Measurements from ENCODE around the gene LDLRAD4.
"Not testable (repeated sequence)": the region's sequence is repeated elsewhere in the genome, so short reads cannot be mapped to it uniquely, and the experiment has no call there.

LDLRAD4 gene

GRCh38 chr18:13313006-13313686 is 94.6 kb downstream of the LDLRAD4 start:
- peak; percentile 26 for DNase-seq

DNA sequence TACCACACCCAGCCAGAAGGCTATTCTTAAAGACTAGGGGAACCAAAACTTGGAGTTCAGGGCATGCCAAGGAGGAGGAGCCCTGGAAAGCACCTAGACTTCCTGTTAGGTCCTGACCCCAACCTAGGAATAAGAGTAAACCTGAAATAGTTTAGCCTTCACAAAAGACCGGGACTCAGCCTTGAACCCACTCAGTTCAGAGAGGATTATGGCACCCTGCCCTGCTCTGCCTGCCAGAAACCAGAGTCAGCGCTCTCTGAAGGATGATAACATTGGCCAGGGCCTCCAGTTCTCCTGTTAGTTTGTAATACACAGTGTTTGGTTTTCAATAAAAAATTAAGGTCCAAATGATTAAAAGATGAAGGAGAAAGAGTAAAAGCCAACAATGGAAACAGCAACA is 96.4 kb downstream of the LDLRAD4 start:
- DNase-seq = no peak

GRCh38 chr18:13316063-13316462 is 97.5 kb downstream of the LDLRAD4 start:
- no peak for DNase-seq

DNA sequence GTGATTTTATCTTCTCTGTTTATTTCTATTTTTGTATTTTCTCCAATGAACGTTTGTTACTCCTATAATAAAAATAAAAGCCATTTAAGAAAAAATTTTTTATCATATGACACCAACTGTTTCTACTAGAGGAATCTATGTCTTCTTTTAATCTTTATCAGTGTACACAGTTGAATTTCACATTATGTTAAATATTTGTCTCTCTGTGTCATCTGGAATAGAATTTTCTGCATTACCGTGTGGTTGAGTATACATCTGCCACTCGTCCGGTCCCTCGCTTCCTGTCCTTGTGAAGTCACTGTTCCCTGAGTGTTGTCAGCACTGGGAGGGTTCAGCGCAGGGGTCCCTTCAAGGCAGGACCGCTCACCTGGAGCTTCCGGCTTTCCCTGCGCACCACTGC is 99.2 kb downstream of the LDLRAD4 start:
- DNase-seq = no peak

- DNase-seq = no peak
Measured at GRCh38 chr18:13318731-13319501, 100.4 kb downstream of the LDLRAD4 start.

- no peak for DNase-seq
Measured at GRCh38 chr18:13319629-13320028, 101.1 kb downstream of the LDLRAD4 start.

GRCh38 chr18:13320096-13320495 is 101.5 kb downstream of the LDLRAD4 start:
- no peak for DNase-seq

DNA sequence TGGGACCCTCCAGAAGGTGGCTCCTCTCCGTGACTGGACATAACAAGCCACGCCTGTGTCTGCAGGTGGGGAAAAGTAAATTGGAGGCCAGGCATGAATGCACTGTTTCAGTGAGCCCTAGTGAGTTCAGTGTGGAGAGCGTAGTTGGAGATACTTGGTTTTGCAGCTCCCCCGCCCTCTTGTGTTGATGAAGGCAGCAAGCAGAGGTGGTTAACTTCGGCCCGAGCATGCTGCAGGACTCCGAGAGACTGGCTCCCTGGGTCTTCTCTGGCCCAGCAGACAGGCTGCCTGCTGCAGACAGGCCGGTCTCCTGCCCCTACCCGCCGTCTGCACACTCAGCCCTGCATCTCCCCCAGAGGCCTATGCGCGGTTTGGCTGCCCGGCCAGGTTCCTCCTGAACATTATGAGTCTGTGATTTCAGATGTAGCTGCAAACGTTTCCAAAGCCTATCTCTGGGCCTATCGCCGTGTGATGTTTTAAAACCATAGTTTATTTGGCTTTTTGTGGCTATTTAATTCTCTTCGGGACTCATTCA is 102.4 kb downstream of the LDLRAD4 start:
- DNase-seq = no peak

DNA sequence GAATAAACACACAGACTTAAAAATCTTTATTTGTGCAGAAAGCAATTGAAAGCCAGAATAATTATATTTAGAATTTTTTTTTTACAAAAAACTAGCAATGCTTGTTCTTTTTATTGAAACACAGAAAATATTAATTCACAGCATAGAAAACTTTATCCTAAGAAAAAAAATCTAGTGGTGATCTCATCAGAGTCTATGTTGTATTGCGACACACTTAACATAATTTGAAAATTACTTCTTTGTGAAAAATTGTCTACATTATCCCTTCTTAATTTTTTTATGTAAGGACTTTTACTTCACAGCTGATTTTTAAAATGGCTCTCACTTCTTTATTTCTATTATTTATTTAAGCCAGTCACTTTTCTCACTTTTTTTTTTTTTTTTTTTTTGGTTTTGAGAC is 103.4 kb downstream of the LDLRAD4 start:
- DNase-seq = no peak

DNA sequence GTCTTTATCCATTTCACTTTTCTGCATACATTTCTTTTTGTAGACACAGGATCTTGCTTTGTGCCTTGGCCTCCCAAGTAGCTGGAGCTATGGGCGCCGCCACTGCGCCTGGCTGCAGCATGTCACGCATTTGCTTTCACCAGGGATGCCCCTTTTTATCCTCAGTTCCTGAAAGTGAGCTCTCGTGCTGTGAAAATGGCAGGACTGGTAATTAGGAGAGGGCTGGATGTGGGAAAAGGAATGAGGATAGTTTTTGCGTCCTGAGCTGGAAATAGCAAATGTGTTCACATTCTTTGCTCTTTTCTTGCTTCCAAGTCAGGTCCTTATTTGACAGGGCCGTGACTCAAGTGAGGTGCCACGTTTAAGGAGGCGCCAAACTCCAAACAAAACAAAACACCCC is 104.6 kb downstream of the LDLRAD4 start:
- DNase-seq = no peak

DNA sequence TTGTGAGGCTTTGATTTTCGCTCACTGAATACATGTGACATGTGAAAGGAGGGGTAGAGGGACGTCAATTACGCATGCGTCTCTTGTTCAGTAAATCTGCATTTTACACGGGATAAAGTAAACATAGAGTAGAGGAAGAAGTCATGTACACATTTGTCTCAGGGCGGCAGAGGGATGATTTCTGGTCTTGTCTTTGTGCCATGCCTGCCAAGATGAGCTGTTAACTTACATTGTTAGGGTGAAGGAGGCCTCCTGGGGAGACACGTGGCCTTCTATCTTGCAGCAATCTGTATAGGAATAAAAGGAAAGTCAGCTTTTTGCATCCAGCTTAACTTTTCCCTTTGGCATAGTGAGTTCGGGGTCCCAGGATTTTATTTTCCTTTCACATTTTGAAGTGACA is 106.3 kb downstream of the LDLRAD4 start:
- DNase-seq = no peak

- DNase-seq = no peak
Measured at GRCh38 chr18:13328213-13328612, 109.7 kb downstream of the LDLRAD4 start.

DNA sequence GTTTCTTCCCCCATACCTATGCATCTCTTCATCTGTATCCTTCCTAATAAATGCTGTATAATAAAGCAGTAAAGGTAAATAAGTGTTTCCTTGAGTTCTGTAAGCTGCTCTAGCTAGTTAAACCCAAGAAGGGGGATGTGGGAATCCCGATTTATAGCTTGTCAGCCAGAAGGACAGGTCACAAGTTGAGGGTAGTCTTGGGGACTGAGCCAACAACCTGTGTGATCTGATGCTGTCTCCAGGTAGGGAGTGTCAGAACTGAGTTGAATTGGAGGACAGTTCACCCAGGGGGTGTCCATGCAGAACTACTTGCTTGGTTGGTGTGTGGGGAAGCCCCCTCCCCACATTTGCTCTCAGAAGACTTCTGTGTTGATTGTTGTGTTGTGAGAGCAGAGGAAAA is 112.4 kb downstream of the LDLRAD4 start:
- DNase-seq = no peak

- no peak for DNase-seq
Measured at GRCh38 chr18:13331846-13332245, 113.3 kb downstream of the LDLRAD4 start.

GRCh38 chr18:13332874-13333273 is 114.3 kb downstream of the LDLRAD4 start:
- no peak for DNase-seq

DNA sequence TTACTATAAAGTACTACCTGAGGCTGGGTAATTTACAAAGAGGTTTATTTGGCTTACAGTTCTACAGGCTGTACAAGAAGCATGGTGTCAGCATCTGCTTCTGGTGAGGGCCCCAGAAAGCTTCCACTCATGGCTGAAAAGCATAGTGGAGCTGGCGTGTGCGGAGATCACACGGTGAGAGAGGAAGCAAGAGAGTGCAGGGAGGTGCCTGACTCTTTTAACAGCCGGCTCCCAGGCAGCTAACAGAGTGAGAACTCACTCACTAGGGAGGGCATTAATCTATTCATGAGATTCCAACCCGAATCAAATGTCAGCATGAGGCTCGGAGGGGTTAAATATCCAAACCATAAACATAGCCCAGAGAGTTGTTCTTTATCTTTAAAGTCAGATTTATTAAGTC is 117.3 kb downstream of the LDLRAD4 start:
- DNase-seq = no peak

DNA sequence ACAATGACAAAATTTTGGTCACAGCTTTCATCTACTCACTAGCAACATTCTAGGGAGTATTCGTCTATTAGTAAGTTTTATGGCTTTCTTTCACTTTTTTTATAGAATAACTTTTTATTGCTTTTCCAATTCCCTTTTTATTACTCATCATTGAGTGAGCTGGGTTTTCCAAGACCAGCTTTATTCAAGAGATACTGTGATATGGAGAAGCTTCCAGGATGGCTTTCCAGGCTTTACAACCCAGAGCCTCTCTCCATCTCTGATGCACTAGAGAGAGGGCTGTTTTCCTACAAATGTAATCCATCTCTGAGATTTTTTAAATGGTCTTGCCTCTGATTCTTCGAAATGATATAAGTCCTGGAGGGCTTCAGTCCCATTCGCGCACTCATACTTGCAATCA is 118.3 kb downstream of the LDLRAD4 start:
- DNase-seq = no peak

- no peak for DNase-seq
Measured at GRCh38 chr18:13337369-13337768, 118.8 kb downstream of the LDLRAD4 start.

DNA sequence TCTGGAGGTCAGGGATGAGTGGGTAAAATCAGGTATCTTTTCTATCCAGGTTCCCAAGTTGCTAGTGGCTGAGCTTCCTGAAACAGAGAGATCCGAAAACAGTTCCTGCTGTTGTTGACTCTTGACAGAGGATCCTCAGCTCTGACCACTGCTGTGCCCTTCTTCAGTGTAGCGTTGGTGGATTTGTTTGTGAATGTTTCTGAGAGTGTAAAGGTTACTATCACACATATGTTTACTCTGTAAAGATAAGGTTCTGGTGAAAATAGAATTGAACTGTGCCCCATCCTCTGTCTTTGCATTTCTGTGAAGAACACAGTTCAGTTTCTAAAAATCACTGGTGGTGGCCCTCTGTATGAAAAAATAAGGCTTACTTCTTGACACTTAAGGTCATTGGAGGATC is 119.8 kb downstream of the LDLRAD4 start:
- no peak for DNase-seq

DNA sequence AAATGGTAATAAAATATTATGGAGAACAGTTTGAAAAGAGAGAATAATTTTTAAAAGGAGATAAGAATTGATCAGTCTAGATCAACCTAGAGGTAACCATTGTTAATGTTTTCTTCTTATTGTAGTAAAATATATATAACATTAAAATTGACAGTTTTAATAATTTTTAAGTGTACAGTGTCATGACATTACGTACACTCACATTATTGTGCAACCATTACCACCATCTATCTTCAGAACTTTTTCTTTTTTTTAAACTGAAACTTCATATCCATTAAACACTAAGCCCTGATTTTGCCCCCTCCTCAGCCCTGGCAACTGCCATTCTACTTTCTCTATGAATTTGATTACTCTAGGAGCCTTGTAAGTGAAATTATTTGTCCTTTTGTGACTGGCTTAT is 121.1 kb downstream of the LDLRAD4 start:
- no peak for DNase-seq

DNA sequence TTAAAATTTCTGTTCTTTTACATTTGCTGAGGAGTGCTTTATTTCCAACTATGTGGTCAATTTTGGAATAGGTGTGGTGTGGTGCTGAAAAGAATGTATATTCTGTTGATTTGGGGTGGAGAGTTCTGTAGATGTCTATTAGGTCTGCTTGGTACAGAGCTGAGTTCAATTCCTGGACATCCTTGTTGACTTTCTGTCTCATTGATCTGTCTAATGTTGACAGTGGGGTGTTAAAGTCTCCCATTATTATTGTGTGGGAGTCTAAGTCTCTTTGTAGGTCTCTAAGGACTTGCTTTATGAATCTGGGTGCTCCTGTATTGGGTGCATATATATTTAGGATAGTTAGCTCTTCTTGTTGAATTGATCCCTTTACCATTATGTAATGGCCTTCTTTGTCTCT is 127.9 kb downstream of the LDLRAD4 start:
- DNase-seq = not testable (repeated sequence)

GRCh38 chr18:13353084-13353823 is 134.7 kb downstream of the LDLRAD4 start:
- no peak for DNase-seq

- DNase-seq = no peak
Measured at GRCh38 chr18:13354402-13354801, 135.8 kb downstream of the LDLRAD4 start.

- no peak for DNase-seq
Measured at GRCh38 chr18:13356032-13356431, 137.5 kb downstream of the LDLRAD4 start.

All from stimulated activated CD4-positive, alpha-beta T cell treated with anti-CD3 and anti-CD28 coated beads, Interleukin-4, amount 100 ng/mL, for 1 hour (primary cell).